DMS 273 (cell line): Measurements from ENCODE around the gene ZBTB17.

ENCODE experiments used
- DNase-seq: peaks from one replicate; lab custom pipeline; 2025; ENCODE audit not compliant: unreplicated experiment; lab: John Stamatoyannopoulos, UW

ZBTB17 gene

GRCh38 chr1:15948091-15948591 is 27.8 kb downstream of the ZBTB17 start:
- no peak for DNase-seq

- DNase-seq, result no peak
Measured at GRCh38 chr1:15947382-15948090, 28.4 kb downstream of the ZBTB17 start.

GRCh38 chr1:15946571-15947381 is 29.1 kb downstream of the ZBTB17 start:
- DNase-seq, result no peak

- no peak for DNase-seq
Measured at GRCh38 chr1:15945832-15946448, 30.0 kb downstream of the ZBTB17 start.

GRCh38 chr1:15945011-15945831 is 30.7 kb downstream of the ZBTB17 start:
- no peak for DNase-seq

- DNase-seq, result no peak
Measured at GRCh38 chr1:15944308-15945010, 31.4 kb downstream of the ZBTB17 start.

GRCh38 chr1:15943992-15944307 is 32.0 kb downstream of the ZBTB17 start:
- no peak for DNase-seq

GRCh38 chr1:15943328-15943991 is 32.4 kb downstream of the ZBTB17 start:
- DNase-seq, result no peak

GRCh38 chr1:15942661-15943327 is 33.1 kb downstream of the ZBTB17 start:
- no peak for DNase-seq

- DNase-seq, result no peak
Measured at GRCh38 chr1:15941899-15942660, 33.8 kb downstream of the ZBTB17 start.

GRCh38 chr1:15941044-15941840 is 34.7 kb downstream of the ZBTB17 start:
- no peak for DNase-seq

GRCh38 chr1:15940110-15941043 is 35.5 kb downstream of the ZBTB17 start:
- DNase-seq, result no peak

GRCh38 chr1:15939181-15940109 is 36.5 kb downstream of the ZBTB17 start:
- DNase-seq, result no peak

- no peak for DNase-seq
Measured at GRCh38 chr1:15938628-15939161, 37.2 kb downstream of the ZBTB17 start.

GRCh38 chr1:15937706-15938168 is 38.2 kb downstream of the ZBTB17 start:
- no peak for DNase-seq
